CD4-positive, alpha-beta T cell (primary cell): ENCODE data around the gene RGS10. TPM values are rescaled to one million over a fixed set of nuclear protein-coding genes. Genes with fewer than 3 reads are reported as not detected.
A peak's percentile ranks its signal among the peaks of the same experiment; 100 is the strongest.

ENCODE experiments used
- ATAC-seq: fragments of 200-7000 bp; cut with Tn5 transposase; one replicate; pipeline ENCODE4 v1.10.0; 2022; ENCODE audit warnings: mild to moderate bottlenecking; ENCODE audit not compliant: poor library complexity
- CTCF ChIA-PET: fragments of 350-600 bp; sonication (Branson Sonifier 250); formaldehyde crosslinking; loops from one replicate; lab custom pipeline; 2021; ENCODE audit warnings: antibody characterized with exemption, inconsistent platforms; lab: Charles Lee
- POLR2A ChIA-PET: fragments of 350-600 bp; sonication (Branson Sonifier 250); formaldehyde crosslinking; loops from one replicate; lab custom pipeline; 2021; ENCODE audit warnings: antibody characterized with exemption, inconsistent platforms; lab: Charles Lee
- DNase-seq, 14 experiments: peaks; one replicate each; pipeline ENCODE4 v3.0.0-alpha.2; 2013 to 2020; ENCODE audit warnings: mixed read lengths in 2 of 14
- H3K27ac ChIP-seq, 2 donors: one replicate each; pipeline versions ENCODE4 v1.5.1 to v1.7.0; 2013; ENCODE audit warnings: low read length in 2 of 2, low read depth in 1 of 2, mild to moderate bottlenecking in 1 of 2
- H3K27me3 ChIP-seq, 2 experiments: 1 replicate in 1 of 2; 2 replicates in 1 of 2; pipeline versions ENCODE4 v1.6.1 to v1.7.0; 2013; ENCODE audit warnings: low read length in 2 of 2, control low read depth in 1 of 2, mild to moderate bottlenecking in 1 of 2, moderate library complexity in 1 of 2; ENCODE audit not compliant: insufficient read depth in 2 of 2, control insufficient read depth in 1 of 2
- H3K36me3 ChIP-seq: one replicate; pipeline ENCODE4 v1.6.1; 2013; ENCODE audit warnings: low read length, control low read depth; ENCODE audit not compliant: insufficient read depth
- H3K4me1 ChIP-seq: one replicate; pipeline ENCODE4 v1.6.1; 2013; ENCODE audit warnings: low read length, control low read depth; ENCODE audit not compliant: insufficient read depth
- H3K4me3 ChIP-seq: one replicate; pipeline ENCODE4 v1.5.1; 2013; ENCODE audit warnings: mild to moderate bottlenecking, low read length, moderate library complexity
- H3K9me3 ChIP-seq, 2 experiments: 1 replicate in 1 of 2; 2 replicates in 1 of 2; pipeline versions ENCODE4 v1.6.1 to v1.7.0; 2013; ENCODE audit warnings: low read length in 2 of 2, mild to moderate bottlenecking in 2 of 2, control low read depth in 1 of 2, moderate library complexity in 1 of 2; ENCODE audit not compliant: control insufficient read depth in 1 of 2, insufficient read depth in 1 of 2
- H3K27ac Mint-ChIP-seq: one replicate; pipeline ENCODE4 v1.8.0; 2020; ENCODE audit warnings: mixed read lengths
- H3K27me3 Mint-ChIP-seq: one replicate; pipeline ENCODE4 v1.8.0; 2021; ENCODE audit warnings: mixed read lengths
- H3K36me3 Mint-ChIP-seq: one replicate; pipeline ENCODE4 v1.8.0; 2021; ENCODE audit warnings: low read depth, mixed read lengths
- H3K4me1 Mint-ChIP-seq: one replicate; pipeline ENCODE4 v1.8.0; 2021; ENCODE audit warnings: low read depth, mixed read lengths
- H3K4me3 Mint-ChIP-seq: one replicate; pipeline ENCODE4 v1.8.0; 2020; ENCODE audit warnings: mild to moderate bottlenecking, mixed read lengths
- H3K9me3 Mint-ChIP-seq: one replicate; pipeline ENCODE4 v1.8.0; 2020; ENCODE audit warnings: mixed read lengths
- CTCF ChIP-seq: fragments of 200-600 bp; IDR thresholded peaks from one replicate; pipeline ENCODE4 v1.8.0; 2022; ENCODE audit warnings: antibody characterized with exemption, mild to moderate bottlenecking
- intact Hi-C, 2 experiments: fragments of 100-400 bp; cut with DNase I in 1 of 2; cut with micrococcal nuclease in 1 of 2; formaldehyde crosslinking; loops; one replicate each; pipeline versions ENCODE4 v1.15.1 to v1.9.0; 2023 to 2025; cut with DNase I, micrococcal nuclease
- total RNA-seq, 174 experiments: library from RNA in 2 of 174; stranded (reverse) in 2 of 174; gene quantifications; one replicate each; pipeline ENCODE4 v1.2.3 and lab custom pipeline; 2021 to 2026

RGS10 gene
- total RNA-seq, 2 experiments from 2014 or later: 132 to 134 TPM

- TF ChIP-seq CTCF: no peak
- H3K4me3 Mint-ChIP-seq: no peak overlapping the region
- no peaks in the 10 kb centered on the region for H3K27me3 ChIP-seq
- H3K9me3 ChIP-seq: no peaks in the 10 kb centered on the region
- H3K4me1 Mint-ChIP-seq: no peaks in the 10 kb centered on the region
- POLR2A ChIA-PET: no interaction called here
- intact Hi-C loops: no loop called here
- no peak overlapping the region for H3K27ac ChIP-seq
- no peaks in the 10 kb centered on the region for H3K36me3 ChIP-seq
- no peak overlapping the region for H3K27ac Mint-ChIP-seq
- CTCF ChIA-PET: interaction anchor here (0.7 to 1.6 kb wide), 2 partner anchors 9 to 400 kb away, joined by 3 to 5 read pairs; partner anchors contain the start of gene RGS10
- no peaks in the 10 kb centered on the region for H3K36me3 Mint-ChIP-seq
- H3K27me3 Mint-ChIP-seq: no peaks in the 10 kb centered on the region
- ATAC-seq (no peak), DNase-seq (no peak)
- no peaks in the 10 kb centered on the region for H3K9me3 Mint-ChIP-seq
- no peaks in the 10 kb centered on the region for H3K4me1 ChIP-seq
- H3K4me3 ChIP-seq: no peak overlapping the region
Observed at GRCh38 chr10:119550827-119551226, 8.3 kb upstream of the RGS10 start.

GRCh38 chr10:119549247-119549999, 6.9 kb upstream of the RGS10 start:
- Histone ChIP-seq H3K27me3 (no peaks in the 10 kb centered on the region), H3K4me1 (no peaks in the 10 kb centered on the region), H3K27ac (no peak overlapping the region), H3K9me3 (no peaks in the 10 kb centered on the region), H3K36me3 (no peaks in the 10 kb centered on the region), H3K4me3 (no peak overlapping the region)
- intact Hi-C loops: no loop called here
- Mint-ChIP-seq H3K4me3 (no peak overlapping the region), H3K36me3 (no peaks in the 10 kb centered on the region), H3K27me3 (no peaks in the 10 kb centered on the region), H3K27ac (no peak overlapping the region), H3K4me1 (no peaks in the 10 kb centered on the region), H3K9me3 (no peaks in the 10 kb centered on the region)
- POLR2A ChIA-PET: no interaction called here
- CTCF ChIA-PET: no interaction called here
- TF ChIP-seq CTCF: no peak
- ATAC-seq: no peak
- DNase-seq: no peak

- Mint-ChIP-seq H3K36me3 (peaks cover 14% of the 10 kb centered on the region), H3K27me3 (no peaks in the 10 kb centered on the region), H3K4me3 (peak overlapping the region; percentile 15), H3K9me3 (no peaks in the 10 kb centered on the region), H3K27ac (no peak overlapping the region), H3K4me1 (peaks cover 13% of the 10 kb centered on the region)
- no peaks in the 10 kb centered on the region for H3K27me3 ChIP-seq
- ATAC-seq (no peak), DNase-seq (no peak)
- H3K36me3 ChIP-seq: no peaks in the 10 kb centered on the region
- POLR2A ChIA-PET: no interaction called here
- intact Hi-C loops: no loop called here
- no peak for TF ChIP-seq CTCF
- H3K27ac ChIP-seq: no peak overlapping the region
- no peak overlapping the region for H3K4me3 ChIP-seq
- peaks cover 12% of the 10 kb centered on the region for H3K4me1 ChIP-seq
- CTCF ChIA-PET: interaction anchor here (0.8 kb wide), 1 partner anchor 24 kb away, joined by 4 read pairs; no protein-coding TSS in a partner anchor
- no peaks in the 10 kb centered on the region for H3K9me3 ChIP-seq
Observed at GRCh38 chr10:119546009-119546408, 3.5 kb upstream of the RGS10 start.
